Measurements from ENCODE around the gene TREML1.

Gene TREML1

DNA sequence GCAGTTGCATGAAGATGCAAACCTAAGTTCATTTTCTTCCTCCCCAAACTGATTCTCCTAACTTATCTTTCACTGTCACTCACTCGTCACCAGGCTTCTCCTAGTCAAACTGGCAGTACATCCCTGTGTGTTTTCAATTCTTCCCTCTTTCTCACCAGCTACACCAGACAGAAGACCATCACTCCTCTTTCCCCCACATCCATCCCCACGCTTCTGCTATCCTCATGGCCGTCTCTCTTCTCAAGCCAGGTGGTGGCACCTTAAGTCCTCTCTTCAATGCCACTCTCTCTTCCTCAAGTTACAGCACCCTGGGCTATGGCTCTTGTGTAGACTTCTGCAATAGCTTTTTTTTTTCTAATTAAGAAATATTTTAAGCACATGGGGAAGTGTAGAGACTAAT lies 23.1 kb upstream of the TREML1 start:
- DNase-seq, result no peak

DNA sequence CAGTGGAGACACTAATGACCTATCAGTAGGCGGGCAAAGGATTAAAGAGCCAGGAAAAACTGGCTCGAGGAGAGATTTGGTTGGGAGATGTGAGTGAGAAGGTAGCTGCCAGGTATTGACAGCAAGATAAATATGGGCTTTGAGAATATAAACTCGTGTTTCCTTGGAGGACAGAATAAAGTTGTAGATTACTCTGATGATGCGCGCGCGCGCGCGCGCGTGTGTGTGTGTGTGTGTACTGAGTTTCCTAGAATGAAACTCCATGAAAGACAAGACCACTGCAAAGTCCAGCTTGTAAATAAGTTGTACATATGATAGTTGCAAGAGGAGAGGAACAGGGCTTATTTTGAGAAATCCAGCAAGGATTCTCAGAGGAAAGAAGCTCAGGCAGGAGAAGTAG lies 22.0 kb upstream of the TREML1 start:
- DNase-seq, result no peak

DNA sequence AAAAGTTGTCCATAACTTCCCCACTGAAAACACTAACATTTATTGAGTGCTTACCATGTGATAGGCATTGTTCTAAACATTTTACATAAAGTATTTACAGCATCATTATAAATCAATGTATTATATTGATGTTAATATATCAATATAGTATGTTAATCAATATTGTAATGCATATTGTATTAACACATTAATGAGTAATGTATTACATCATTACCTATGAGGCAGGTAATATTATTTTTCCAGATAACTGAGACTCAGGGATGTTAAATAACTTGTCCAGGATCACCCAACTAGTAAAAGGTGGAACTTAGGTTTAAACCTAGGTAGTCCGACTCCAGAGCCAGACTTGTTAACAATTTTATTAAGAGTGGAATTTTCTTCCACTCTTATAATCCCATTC lies 20.9 kb upstream of the TREML1 start:
- no peak for DNase-seq

GRCh38 chr6:41174610-41175009 lies 20.5 kb upstream of the TREML1 start:
- no peak for DNase-seq

DNA sequence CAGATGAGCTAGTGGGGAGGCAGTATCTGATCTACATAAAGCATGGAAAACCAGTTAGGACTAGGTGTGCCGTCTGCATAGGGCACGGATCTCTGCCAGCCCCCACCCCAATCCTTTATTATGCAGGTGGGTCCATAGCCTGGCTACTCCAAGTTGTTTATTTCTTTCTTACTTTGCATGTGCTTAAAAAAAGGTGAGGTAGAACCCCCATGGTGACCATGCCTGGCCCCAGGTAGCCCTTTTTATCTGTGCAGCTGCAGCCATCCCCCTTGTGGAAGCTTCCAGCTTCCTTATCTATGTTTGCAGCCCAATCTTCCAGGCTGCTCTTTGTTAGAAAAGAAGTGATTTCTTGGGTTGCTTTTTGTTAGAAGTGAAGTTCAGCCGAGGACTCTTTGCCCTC lies 17.8 kb upstream of the TREML1 start:
- DNase-seq, result no peak

- DNase-seq, result no peak
These were observed 16.5 kb upstream of the TREML1 start for GRCh38 chr6:41170547-41171160.

DNA sequence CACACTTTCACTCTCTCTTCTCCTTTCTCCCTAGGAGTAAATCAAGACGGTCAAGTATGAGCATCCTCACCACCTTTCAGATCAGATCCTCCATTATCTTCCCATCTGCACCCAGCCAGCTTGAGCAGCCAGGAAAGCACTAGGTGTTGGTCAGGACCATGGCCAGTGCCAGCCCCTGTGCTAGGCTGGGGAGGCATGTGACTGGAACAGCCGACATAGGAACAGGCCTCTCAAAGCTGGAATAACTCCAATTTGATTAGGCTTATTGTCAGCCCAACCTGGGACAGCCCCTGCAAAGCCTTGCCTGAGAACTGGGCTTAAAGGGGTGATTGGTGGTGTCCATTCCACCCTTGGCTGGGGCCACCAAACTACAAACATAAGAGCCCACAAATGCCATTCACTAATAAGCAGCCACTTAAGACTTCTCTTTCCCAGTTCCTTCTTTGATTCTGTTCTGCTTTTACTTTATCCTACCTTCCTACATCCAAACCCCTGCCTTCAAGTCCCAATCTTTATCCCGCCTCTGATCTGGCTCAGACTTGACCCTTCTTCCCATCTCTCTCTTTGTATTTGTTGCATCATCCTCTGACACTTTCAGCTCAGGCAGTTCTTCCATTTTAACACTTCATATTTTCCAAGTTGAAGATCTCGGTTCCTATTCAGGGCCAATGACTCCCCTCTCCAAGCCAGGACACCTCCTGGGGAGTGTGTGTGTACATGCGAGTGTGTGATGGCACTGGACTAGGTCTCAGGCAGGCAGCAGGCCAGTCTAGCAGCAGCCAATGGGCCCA lies 13.2 kb upstream of the TREML1 start:
- no peak for DNase-seq

GRCh38 chr6:41164551-41165120 lies 10.5 kb upstream of the TREML1 start:
- no peak for DNase-seq

GRCh38 chr6:41163419-41163717 lies 9.2 kb upstream of the TREML1 start:
- no peak for DNase-seq

DNA sequence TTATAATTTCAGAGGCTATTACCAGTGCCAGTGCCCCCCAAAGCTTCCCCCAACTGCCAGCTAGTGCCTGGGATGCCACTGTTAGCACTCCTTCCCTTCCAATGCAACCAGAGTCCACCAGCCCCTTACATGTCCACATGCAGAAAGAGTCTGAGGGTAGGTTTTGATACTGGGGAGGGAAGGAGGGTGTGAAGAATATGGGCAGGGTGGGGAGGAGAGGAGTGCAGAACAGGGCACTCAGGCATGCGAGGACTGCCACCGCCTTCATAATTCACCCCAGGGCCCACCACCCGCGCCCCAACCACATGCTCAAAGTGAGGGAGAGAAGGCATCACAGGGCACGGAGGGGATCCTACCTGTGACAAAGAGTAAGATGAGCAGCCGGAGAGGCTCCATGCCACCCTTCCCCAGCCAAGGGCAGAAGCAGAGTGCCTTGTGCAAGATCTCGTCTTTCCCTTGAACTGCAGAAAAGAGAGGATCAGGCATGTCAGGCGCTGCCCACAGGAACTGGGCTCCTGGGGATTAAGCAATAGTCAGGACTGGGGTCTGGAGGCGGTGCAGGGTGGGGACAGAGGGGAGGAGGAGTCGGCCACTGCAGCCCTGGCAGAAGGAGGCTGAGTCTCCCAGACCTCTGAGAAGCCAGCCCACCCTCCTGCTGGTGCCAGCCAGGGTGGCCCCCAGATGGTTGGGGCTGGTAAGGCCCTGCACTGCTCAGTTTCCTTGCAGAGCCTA lies 8.7 kb upstream of the TREML1 start, which contains the start of gene TREM2:
TREM2 (minus strand) TSS at position 430 of the 732 bp plus-strand sequence; CDS start at position 396, 34 bp downstream.
- DNase-seq, result no peak

- DNase-seq, result no peak
These were observed 7.9 kb upstream of the TREML1 start for GRCh38 chr6:41161851-41162552.

- DNase-seq, result no peak
These were observed 7.2 kb upstream of the TREML1 start for GRCh38 chr6:41161380-41161779.

DNA sequence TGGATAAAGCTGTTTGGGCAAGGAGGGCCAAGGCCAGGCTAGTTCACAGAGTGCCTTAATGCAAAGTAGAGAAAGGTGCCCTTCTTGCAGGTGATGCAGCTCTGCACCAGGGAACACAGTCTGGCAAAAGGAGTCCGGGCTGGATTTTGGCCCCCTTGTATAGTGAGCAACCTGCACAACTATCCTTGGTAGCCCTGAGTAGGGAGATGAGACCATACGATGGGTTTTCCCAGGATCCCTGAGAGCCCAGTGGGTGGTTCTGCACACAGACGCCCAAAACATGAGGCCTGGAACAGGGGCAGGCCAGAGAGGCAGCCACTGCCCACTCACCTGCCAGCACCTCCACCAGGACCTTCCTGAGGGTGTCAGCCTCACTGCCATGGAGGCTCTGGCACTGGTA lies 6.8 kb upstream of the TREML1 start:
- DNase-seq, result no peak

DNA sequence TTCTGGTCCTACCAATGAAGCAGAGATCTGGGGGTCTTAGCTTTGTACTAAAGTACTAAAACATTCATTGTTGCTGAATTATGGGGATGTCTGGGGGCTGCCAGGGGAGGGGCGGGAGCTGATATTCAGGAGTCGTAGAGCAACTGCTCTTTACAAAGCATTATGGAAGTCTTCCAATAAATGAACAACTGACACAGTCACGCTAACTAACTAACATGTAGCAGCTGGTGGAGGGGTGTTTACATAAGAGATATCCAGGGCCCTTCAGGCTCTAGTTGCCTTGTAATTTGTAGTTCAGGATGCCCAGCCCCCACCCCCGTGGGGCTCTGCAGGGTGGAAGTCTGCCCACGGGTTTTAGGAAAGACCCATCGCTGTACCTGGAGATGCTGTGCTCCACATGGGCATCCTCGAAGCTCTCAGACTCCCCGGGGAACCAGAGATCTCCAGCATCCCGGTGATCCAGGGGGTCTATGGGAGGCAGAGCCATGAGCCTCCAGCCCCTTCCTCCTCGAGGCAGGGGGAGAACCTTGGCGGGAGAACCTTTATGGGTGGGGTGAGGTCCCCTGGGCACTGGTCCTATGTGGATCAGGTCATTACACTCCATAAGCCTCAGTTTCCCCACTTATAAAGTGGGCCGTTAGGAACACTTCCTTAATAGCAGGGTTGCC lies 5.4 kb upstream of the TREML1 start:
- DNase-seq, result peak; percentile 7

DNA sequence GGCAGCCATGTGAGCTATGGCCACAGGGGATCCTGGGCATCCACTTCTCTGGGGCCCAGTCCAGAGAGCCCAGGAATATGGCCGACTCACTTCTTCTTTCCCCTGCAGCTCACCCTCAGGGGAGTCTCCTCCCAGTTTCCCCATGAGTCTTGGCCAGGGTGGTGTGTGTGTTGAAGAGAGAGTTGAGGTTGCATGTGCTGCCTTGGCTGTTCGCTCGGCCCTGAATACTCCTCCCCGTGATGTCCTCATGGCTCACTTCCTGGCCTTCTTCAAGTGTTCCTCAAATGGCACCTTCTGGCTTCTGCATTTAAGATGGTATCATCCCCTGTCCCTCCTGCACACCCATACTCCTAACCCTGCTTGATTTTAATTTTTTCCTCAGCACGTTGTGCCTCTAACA lies 3.2 kb upstream of the TREML1 start:
- no peak for DNase-seq

- DNase-seq, result no peak
These were observed 2.6 kb upstream of the TREML1 start for GRCh38 chr6:41156771-41157170.

- no peak for DNase-seq
These were observed 1.9 kb upstream of the TREML1 start for GRCh38 chr6:41156001-41156400.

GRCh38 chr6:41155132-41155805 lies 1.1 kb upstream of the TREML1 start:
- no peak for DNase-seq

DNA sequence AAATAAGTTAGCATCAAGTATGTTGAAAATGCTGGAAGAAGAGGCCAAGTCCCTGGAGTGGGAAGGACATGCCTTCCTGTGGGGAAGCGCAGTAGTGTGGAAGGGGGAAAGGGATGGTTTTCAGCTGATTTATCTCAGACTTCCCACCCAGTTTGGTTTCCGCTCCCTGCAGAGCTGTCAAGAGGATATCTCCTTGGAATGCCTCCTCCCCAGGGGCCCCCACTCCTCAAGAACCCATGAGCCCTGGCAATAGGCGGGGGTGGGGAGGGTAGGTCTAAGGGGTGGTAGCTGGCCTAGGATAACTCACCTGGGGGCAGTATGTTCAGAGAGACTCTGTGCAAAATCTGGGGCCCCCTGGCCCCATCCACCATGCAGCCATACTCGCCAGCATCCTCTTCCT lies 696 bp downstream of the TREML1 start:
- DNase-seq, result no peak

GRCh38 chr6:41150671-41151070 lies 3.5 kb downstream of the TREML1 start:
- DNase-seq, result no peak

GRCh38 chr6:41147917-41148316 lies 6.2 kb downstream of the TREML1 start:
- no peak for DNase-seq

GRCh38 chr6:41136911-41137310 lies 17.2 kb downstream of the TREML1 start:
- no peak for DNase-seq

Measured in NCI-H748 treated with DMSO at 0.1 percent for 48 hours (cell line).